ENCODE data around the gene PRR33. TPM values are rescaled to one million over a fixed set of nuclear protein-coding genes. Genes with fewer than 3 reads are reported as not detected.

Gene PRR33
- total RNA-seq, 2 donors from 2014 or later: not detected

DNA sequence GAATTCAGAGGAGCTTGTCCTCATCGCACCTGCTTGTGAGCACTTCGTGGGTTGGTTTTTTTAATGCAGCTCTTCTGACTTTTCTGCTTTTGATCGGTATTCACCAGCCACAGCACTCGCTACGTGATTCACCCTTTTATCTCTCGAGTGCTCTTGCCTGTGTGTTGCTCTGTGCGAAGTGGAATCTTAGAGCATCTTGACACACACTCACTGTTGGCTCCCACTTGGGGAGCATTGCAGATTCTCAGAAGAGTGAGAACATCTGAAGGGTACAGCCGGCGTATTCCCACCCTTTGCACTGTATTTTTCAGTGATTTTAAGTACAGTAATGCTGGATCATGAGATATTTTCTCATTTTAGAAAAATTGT lies 38.8 kb upstream of the PRR33 start:
- DNase-seq: peak in 1 of 4 donors; percentile 7
- no peaks in the 10 kb centered on the region for H3K9me3 ChIP-seq
- TF ChIP-seq POLR2A (IDR thresholded peaks at IDR 0.05): no peak
- TF ChIP-seq, protein P1, sequence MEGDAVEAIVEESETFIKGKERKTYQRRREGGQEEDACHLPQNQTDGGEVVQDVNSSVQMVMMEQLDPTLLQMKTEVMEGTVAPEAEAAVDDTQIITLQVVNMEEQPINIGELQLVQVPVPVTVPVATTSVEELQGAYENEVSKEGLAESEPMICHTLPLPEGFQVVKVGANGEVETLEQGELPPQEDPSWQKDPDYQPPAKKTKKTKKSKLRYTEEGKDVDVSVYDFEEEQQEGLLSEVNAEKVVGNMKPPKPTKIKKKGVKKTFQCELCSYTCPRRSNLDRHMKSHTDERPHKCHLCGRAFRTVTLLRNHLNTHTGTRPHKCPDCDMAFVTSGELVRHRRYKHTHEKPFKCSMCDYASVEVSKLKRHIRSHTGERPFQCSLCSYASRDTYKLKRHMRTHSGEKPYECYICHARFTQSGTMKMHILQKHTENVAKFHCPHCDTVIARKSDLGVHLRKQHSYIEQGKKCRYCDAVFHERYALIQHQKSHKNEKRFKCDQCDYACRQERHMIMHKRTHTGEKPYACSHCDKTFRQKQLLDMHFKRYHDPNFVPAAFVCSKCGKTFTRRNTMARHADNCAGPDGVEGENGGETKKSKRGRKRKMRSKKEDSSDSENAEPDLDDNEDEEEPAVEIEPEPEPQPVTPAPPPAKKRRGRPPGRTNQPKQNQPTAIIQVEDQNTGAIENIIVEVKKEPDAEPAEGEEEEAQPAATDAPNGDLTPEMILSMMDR (IDR thresholded peaks at IDR 0.05): no peak
- H3K27me3 ChIP-seq: no peaks in the 10 kb centered on the region
- intact Hi-C loops (cut with DNase I): no loop called here
- WGBS, 2 donors: 80% methylated on average over 9 of the region's 9 CpGs
- no peaks in the 10 kb centered on the region for H3K36me3 ChIP-seq (replicated peaks in 1 of 2; ENCODE audit: insufficient read depth in 1 of 2, low read depth in 2 of 2)
- ATAC-seq: no peak
- no peaks in the 10 kb centered on the region for H3K4me1 ChIP-seq
- no peak overlapping the region for H3K27ac ChIP-seq
- no peak overlapping the region for H3K4me3 ChIP-seq

DNA sequence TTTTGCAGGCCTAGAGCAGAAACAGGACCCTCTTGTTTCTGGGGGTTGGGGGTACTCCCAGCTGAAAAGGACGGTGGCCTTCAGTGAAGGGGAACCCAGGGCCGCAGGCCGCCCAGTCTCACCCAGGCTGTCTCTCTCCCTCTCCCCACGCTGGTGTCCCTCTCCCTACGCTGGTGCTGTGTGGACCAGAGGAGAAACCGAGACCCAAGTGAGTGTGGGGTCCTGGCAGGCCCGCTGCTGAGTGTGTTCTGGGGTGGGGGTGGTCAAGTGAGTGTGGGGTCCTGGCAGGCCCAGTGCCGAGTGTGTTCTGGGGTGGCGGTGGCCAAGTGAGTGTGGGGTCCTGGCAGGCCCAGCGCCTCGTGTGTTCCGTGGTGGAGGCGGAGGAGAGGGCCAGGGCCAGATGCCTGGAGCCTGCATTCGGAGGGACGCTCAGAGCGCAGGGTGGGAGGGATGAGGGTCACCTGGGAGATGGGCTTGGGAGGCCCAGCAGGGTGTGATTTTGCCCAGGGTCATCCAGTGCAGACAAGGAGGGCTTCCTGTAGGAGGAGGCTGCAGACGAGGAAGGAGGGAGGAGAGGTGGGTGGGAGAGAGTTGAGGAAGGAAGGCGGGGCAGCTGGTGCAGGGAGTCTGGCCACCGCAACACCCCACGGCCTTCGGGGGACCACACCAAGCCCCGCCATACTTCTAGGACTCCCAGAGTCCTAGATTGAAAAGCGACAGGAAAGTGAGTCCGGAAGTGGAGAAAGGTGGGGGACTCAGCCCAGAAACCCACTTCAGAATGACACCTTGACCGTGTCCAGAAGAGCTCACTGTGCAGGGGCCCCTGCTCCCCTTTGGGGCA lies 38.1 kb upstream of the PRR33 start:
- intact Hi-C loops (cut with DNase I): loop anchor here (5.0 kb wide), 1 partner anchor 43 kb away; no protein-coding TSS in a partner anchor
- no peaks in the 10 kb centered on the region for H3K27me3 ChIP-seq
- 84 to 86% methylated on average over 23 to 24 of the region's 25 CpGs for WGBS, 2 donors
- DNase-seq: peak in 1 of 4 donors; percentile 5
- H3K9me3 ChIP-seq: no peaks in the 10 kb centered on the region
- H3K4me1 ChIP-seq: no peaks in the 10 kb centered on the region
- ATAC-seq: no peak
- TF ChIP-seq, protein P1 (IDR thresholded peaks at IDR 0.05): no peak
- TF ChIP-seq POLR2A (IDR thresholded peaks at IDR 0.05): no peak
- no peak overlapping the region for H3K4me3 ChIP-seq
- H3K36me3 ChIP-seq (replicated peaks in 1 of 2; ENCODE audit: insufficient read depth in 1 of 2, low read depth in 2 of 2): no peaks in the 10 kb centered on the region
- H3K27ac ChIP-seq: no peak overlapping the region

DNA sequence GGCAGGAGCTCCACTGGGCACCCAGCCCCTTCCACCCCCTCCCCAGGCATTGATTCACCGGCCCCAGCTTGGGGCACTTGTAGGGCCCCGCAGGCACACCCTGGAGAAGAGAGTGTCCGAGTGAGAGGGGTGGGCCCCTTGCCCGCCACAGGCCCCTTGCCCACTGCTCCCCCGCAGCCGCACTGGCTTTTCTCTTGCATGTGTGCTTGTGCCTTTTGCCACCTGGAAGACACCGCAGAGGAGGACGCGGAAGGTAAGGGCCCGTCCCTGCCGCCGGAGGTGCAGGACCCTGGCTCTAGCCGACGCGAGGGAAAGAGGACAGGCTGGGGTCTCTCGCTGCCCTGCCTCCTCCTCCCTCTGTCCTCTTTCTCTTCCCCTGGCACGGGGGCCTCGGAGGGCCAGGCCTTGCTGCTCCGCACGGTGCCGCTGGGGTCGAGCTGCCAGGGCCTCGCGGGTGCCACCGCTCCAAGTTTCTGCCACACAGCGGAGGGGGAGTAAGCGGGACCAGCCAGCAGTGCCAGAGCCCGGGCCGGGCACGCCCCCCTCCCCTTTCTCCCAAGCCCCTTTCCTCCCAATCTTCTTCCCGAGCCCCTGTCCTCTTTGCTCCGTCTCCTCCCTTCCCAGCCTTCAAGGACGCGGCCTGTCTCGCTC lies 37.3 kb upstream of the PRR33 start:
- Histone ChIP-seq H3K4me3 (no peak overlapping the region), H3K27ac (no peak overlapping the region), H3K4me1 (no peaks in the 10 kb centered on the region), H3K9me3 (no peaks in the 10 kb centered on the region), H3K36me3 (replicated peaks in 1 of 2; ENCODE audit: insufficient read depth in 1 of 2, low read depth in 2 of 2) (no peaks in the 10 kb centered on the region), H3K27me3 (no peaks in the 10 kb centered on the region)
- no peak for ATAC-seq
- TF ChIP-seq POLR2A (IDR thresholded peaks at IDR 0.05): no peak
- TF ChIP-seq, protein P1 (IDR thresholded peaks at IDR 0.05): no peak
- DNase-seq: no peak
- WGBS, 2 donors: 87 to 88% methylated on average over 14 to 32 of the region's 35 CpGs
- intact Hi-C loops (cut with DNase I): loop anchor here (5.0 kb wide), 1 partner anchor 42 kb away; no protein-coding TSS in a partner anchor

- no peak for TF ChIP-seq POLR2A (IDR thresholded peaks at IDR 0.05)
- TF ChIP-seq, protein P1 (IDR thresholded peaks at IDR 0.05): no peak
- ATAC-seq (no peak), DNase-seq (no peak)
- intact Hi-C loops (cut with DNase I): loop anchor here (5.0 kb wide), 1 partner anchor 41 kb away; no protein-coding TSS in a partner anchor
- no peaks in the 10 kb centered on the region for H3K4me1 ChIP-seq
- H3K27ac ChIP-seq: no peak overlapping the region
- no peaks in the 10 kb centered on the region for H3K36me3 ChIP-seq (replicated peaks in 1 of 2; ENCODE audit: insufficient read depth in 1 of 2, low read depth in 2 of 2)
- 73 to 77% methylated on average over 3 to 7 of the region's 13 CpGs for WGBS, 2 donors
- H3K9me3 ChIP-seq: no peaks in the 10 kb centered on the region
- H3K27me3 ChIP-seq: no peaks in the 10 kb centered on the region
- H3K4me3 ChIP-seq: no peak overlapping the region
These were observed 36.8 kb upstream of the PRR33 start for GRCh38 chr11:1928470-1928890.
